HepG2 (cell line): Measurements from ENCODE around the gene GSPT1. TPM values are rescaled to one million over a fixed set of nuclear protein-coding genes. Genes with fewer than 3 reads are reported as not detected.

ENCODE experiments used
- ATF1 ChIP-seq: IDR thresholded peaks from 2 replicates; pipeline ENCODE4 v1.6.1; 2016; ENCODE audit warnings: mild to moderate bottlenecking, control low read depth
- EED ChIP-seq: sonication (generic); formaldehyde crosslinking; IDR thresholded peaks from 2 replicates; pipeline ENCODE4 v1.5.0; 2020; ENCODE audit warnings: mild to moderate bottlenecking, missing genetic modification reagents
- GABPB1 ChIP-seq: IDR thresholded peaks from 2 replicates; pipeline ENCODE4 v1.6.1; 2016; ENCODE audit warnings: mild to moderate bottlenecking, missing genetic modification reagents, moderate library complexity, missing compliant biosample characterization
- HDAC1 ChIP-seq: sonication (generic); formaldehyde crosslinking; IDR thresholded peaks from 2 replicates; pipeline ENCODE4 v1.5.1; 2020; ENCODE audit warnings: mild to moderate bottlenecking, missing genetic modification reagents
- HOXA5 ChIP-seq: sonication (generic); formaldehyde crosslinking; IDR thresholded peaks from 2 replicates; pipeline ENCODE4 v1.4.0; 2020; ENCODE audit warnings: missing genetic modification reagents
- IKZF4 ChIP-seq: sonication (generic); formaldehyde crosslinking; IDR thresholded peaks from 2 replicates; pipeline ENCODE4 v1.5.1; 2020; ENCODE audit warnings: borderline replicate concordance, mild to moderate bottlenecking, low read depth, missing genetic modification reagents; ENCODE audit errors: not compliant biosample characterization
- JUND ChIP-seq: sonication (generic); formaldehyde crosslinking; IDR thresholded peaks from 2 replicates; pipeline ENCODE4 v1.8.0; 2022; ENCODE audit warnings: mild to moderate bottlenecking, missing genetic modification reagents
- KAT8 ChIP-seq: IDR thresholded peaks from 2 replicates; pipeline ENCODE4 v1.6.1; 2016; ENCODE audit warnings: missing genetic modification reagents, missing compliant biosample characterization
- KDM5B ChIP-seq: sonication (generic); formaldehyde crosslinking; IDR thresholded peaks from 2 replicates; pipeline ENCODE4 v1.4.0; 2020; ENCODE audit warnings: missing genetic modification reagents, mild to moderate bottlenecking, borderline replicate concordance
- NPAS2 ChIP-seq: sonication (generic); formaldehyde crosslinking; IDR thresholded peaks from 2 replicates; pipeline ENCODE4 v1.8.0; 2022; ENCODE audit warnings: mild to moderate bottlenecking, missing genetic modification reagents, borderline replicate concordance
- PHB2 ChIP-seq: fragments of 450-650 bp; IDR thresholded peaks from 2 replicates; pipeline ENCODE4 v1.6.1; 2018; ENCODE audit not compliant: partially characterized antibody
- SCMH1 ChIP-seq: sonication (generic); formaldehyde crosslinking; IDR thresholded peaks from 2 replicates; pipeline ENCODE4 v1.9.0; 2021; ENCODE audit warnings: missing genetic modification reagents, mild to moderate bottlenecking, borderline replicate concordance
- SP2 ChIP-seq: sonication (generic); formaldehyde crosslinking; IDR thresholded peaks from 2 replicates; pipeline ENCODE4 v1.5.1; 2020; ENCODE audit warnings: mild to moderate bottlenecking, missing genetic modification reagents
- TEAD3 ChIP-seq: optimal IDR thresholded peaks from 2 replicates; pipeline ENCODE3; 2016; ENCODE audit warnings: borderline replicate concordance
- ZNF451 ChIP-seq: sonication (generic); formaldehyde crosslinking; IDR thresholded peaks from 2 replicates; pipeline ENCODE4 v1.5.0; 2020; ENCODE audit warnings: mild to moderate bottlenecking, missing genetic modification reagents
- ZNF468 ChIP-seq: sonication (generic); formaldehyde crosslinking; IDR thresholded peaks from 2 replicates; pipeline ENCODE4 v1.8.0; 2022; ENCODE audit warnings: mild to moderate bottlenecking, moderate library complexity, missing genetic modification reagents
- ZNF530 ChIP-seq: sonication (generic); formaldehyde crosslinking; IDR thresholded peaks from 2 replicates; pipeline ENCODE4 v1.5.0; 2020; ENCODE audit warnings: low read depth, mild to moderate bottlenecking, missing genetic modification reagents
- ZNF572 ChIP-seq: sonication (generic); formaldehyde crosslinking; IDR thresholded peaks from 2 replicates; pipeline ENCODE4 v1.5.1; 2020; ENCODE audit warnings: mild to moderate bottlenecking, missing genetic modification reagents
- ZNF7 ChIP-seq: IDR thresholded peaks from 2 replicates; pipeline ENCODE4 v1.6.1; 2016; ENCODE audit warnings: missing biosample characterization, missing genetic modification reagents
- ZNF772 ChIP-seq: sonication (generic); formaldehyde crosslinking; IDR thresholded peaks from 2 replicates; pipeline ENCODE4 v1.5.0; 2020; ENCODE audit warnings: mild to moderate bottlenecking, missing genetic modification reagents
- ZNF781 ChIP-seq: sonication (generic); formaldehyde crosslinking; IDR thresholded peaks from 2 replicates; pipeline ENCODE4 v1.5.1; 2020; ENCODE audit warnings: borderline replicate concordance, mild to moderate bottlenecking, missing genetic modification reagents; ENCODE audit errors: not compliant biosample characterization
- polyA plus RNA-seq, 8 experiments: library from polyadenylated mRNA; depleted of rRNA in 3 of 8; stranded (reverse) in 7 of 8; unstranded in 1 of 8; fragments of >200 nt; fragmentation: Illumina TruSeq in 4 of 8; extraction: Trizol in 4 of 8; gene quantifications; 2 replicates each; pipeline versions ENCODE4 v1.2.1 to v1.2.3, GENCODE V29; 2011 to 2016; ENCODE audit warnings: low read depth in 4 of 8, missing spikeins in 1 of 8, mixed read lengths in 1 of 8; ENCODE audit not compliant: insufficient read depth in 1 of 8
- total RNA-seq, 5 experiments: library from RNA; depleted of rRNA; stranded (reverse); fragments of >200 nt; fragmentation: Illumina TruSeq; extraction: Trizol; gene quantifications; 2 replicates each; pipeline ENCODE4 v1.2.3, GENCODE V29; 2016; ENCODE audit warnings: low read depth in 1 of 5
- TF ChIP-seq, protein P1 (sequence below): sonication (generic); formaldehyde crosslinking; IDR thresholded peaks from 2 replicates; pipeline ENCODE4 v1.9.0; 2022; ENCODE audit warnings: low read depth, missing genetic modification reagents
- TF ChIP-seq, protein P2 (sequence below): IDR thresholded peaks from 2 replicates; pipeline ENCODE4 v1.6.1; 2016; ENCODE audit warnings: low read depth, control low read depth
- TF ChIP-seq, protein P3 (sequence below), 2 experiments: sonication (generic) in 1 of 2; formaldehyde crosslinking in 1 of 2; IDR thresholded peaks; 2 replicates each; pipeline versions ENCODE4 v1.5.1 to v1.6.1; 2011 to 2020; ENCODE audit warnings: borderline replicate concordance in 1 of 2, low read depth in 1 of 2, low read length in 1 of 2, mild to moderate bottlenecking in 1 of 2, missing genetic modification reagents in 1 of 2, moderate library complexity in 1 of 2
- TF ChIP-seq, protein P4 (sequence below): IDR thresholded peaks from 2 replicates; pipeline ENCODE4 v1.6.1; 2016; ENCODE audit warnings: missing genetic modification reagents, missing compliant biosample characterization

Gene GSPT1
- total and polyA plus RNA-seq, 2 of the 13 experiments (the other 11 are each of a cell fraction or from before 2014, with no cell fraction given): 120 to 316 TPM

DNA sequence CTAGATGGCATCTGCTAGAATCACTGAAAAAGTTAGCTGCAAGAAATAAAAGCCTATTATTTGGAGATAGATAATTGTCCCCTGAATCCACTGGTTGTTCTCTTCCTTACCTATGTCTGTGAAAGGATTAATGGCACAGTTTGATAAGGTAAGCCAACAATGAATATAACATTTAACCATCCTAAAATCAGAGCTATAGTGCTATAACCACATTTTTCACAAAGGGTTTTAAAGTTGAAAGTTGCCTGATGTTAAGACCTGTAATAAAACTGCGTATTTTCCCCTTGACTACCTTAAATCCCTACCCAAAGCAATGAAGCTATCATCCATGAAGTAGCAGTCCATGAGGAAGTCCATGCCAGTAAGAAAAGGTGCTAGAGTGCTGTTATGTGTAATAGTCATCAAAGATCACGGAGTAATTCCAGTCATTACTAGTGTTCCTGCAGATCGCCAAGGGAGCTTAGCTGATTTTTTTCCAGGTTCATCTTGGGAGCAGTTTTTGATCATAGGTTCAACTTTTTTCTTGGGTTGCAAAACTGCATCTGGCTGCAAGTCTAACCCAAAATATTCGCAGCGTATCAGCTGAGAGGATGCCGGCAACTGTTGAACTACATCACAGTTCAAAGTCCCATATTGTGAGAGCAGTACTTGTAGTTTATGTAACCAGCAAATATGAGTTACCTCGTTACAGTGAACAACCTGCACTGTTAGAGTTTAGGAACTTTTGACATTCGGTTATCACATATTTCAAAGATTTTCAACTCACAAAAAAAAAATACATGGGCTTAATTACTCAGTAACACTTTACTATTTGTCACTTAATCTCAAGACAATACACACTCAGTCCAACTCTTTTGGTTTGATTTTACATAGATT lies 46.2 kb downstream of the GSPT1 start (continued):
- TF ChIP-seq, protein P1, sequence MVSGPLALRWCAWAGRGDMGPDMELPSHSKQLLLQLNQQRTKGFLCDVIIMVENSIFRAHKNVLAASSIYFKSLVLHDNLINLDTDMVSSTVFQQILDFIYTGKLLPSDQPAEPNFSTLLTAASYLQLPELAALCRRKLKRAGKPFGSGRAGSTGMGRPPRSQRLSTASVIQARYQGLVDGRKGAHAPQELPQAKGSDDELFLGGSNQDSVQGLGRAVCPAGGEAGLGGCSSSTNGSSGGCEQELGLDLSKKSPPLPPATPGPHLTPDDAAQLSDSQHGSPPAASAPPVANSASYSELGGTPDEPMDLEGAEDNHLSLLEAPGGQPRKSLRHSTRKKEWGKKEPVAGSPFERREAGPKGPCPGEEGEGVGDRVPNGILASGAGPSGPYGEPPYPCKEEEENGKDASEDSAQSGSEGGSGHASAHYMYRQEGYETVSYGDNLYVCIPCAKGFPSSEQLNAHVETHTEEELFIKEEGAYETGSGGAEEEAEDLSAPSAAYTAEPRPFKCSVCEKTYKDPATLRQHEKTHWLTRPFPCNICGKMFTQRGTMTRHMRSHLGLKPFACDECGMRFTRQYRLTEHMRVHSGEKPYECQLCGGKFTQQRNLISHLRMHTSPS (CRISPR knock-in tag): no peak
- TF ChIP-seq HOXA5 (CRISPR knock-in tag) (peak; percentile 45; the same call in 1 of the 2 replicates), PHB2 (no peak), HDAC1 (CRISPR knock-in tag) (peak; percentile 90), ZNF451 (CRISPR knock-in tag) (no peak), ZNF530 (CRISPR knock-in tag) (no peak), EED (CRISPR knock-in tag) (no peak), NPAS2 (CRISPR knock-in tag) (no peak), ATF1 (CRISPR knock-in tag) (peak; percentile 59), KAT8 (CRISPR knock-in tag) (no peak), KDM5B (CRISPR knock-in tag) (no peak), JUND (CRISPR knock-in tag) (no peak), SCMH1 (no peak), GABPB1 (no peak), ZNF772 (CRISPR knock-in tag) (peak; percentile 38; the same call in 1 of the 2 replicates), TEAD3 (peak; percentile 95), IKZF4 (CRISPR knock-in tag) (no peak), ZNF7 (CRISPR knock-in tag) (no peak), ZNF572 (CRISPR knock-in tag) (no peak), SP2 (CRISPR knock-in tag) (no peak), ZNF468 (CRISPR knock-in tag) (no peak), ZNF781 (no peak)
- TF ChIP-seq, protein P2, sequence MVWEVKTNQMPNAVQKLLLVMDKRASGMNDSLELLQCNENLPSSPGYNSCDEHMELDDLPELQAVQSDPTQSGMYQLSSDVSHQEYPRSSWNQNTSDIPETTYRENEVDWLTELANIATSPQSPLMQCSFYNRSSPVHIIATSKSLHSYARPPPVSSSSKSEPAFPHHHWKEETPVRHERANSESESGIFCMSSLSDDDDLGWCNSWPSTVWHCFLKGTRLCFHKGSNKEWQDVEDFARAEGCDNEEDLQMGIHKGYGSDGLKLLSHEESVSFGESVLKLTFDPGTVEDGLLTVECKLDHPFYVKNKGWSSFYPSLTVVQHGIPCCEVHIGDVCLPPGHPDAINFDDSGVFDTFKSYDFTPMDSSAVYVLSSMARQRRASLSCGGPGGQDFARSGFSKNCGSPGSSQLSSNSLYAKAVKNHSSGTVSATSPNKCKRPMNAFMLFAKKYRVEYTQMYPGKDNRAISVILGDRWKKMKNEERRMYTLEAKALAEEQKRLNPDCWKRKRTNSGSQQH: no peak
- TF ChIP-seq, protein P3, sequence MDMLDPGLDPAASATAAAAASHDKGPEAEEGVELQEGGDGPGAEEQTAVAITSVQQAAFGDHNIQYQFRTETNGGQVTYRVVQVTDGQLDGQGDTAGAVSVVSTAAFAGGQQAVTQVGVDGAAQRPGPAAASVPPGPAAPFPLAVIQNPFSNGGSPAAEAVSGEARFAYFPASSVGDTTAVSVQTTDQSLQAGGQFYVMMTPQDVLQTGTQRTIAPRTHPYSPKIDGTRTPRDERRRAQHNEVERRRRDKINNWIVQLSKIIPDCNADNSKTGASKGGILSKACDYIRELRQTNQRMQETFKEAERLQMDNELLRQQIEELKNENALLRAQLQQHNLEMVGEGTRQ (IDR thresholded peaks at IDR 0.05; ENCODE audit: low read depth, low read length): no peak
- TF ChIP-seq, protein P3 (CRISPR knock-in tag; IDR thresholded peaks at IDR 0.05; ENCODE audit: borderline replicate concordance): no peak
- TF ChIP-seq, protein P4, sequence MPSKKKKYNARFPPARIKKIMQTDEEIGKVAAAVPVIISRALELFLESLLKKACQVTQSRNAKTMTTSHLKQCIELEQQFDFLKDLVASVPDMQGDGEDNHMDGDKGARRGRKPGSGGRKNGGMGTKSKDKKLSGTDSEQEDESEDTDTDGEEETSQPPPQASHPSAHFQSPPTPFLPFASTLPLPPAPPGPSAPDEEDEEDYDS: peak; percentile 53; the same call in 1 of the 2 replicates
